Measurements from ENCODE around the gene NDOR1.
A peak's percentile ranks its signal among the peaks of the same experiment; 100 is the strongest.

Gene NDOR1

GRCh38 chr9:137230705-137231371, 25.3 kb downstream of the NDOR1 start, which contains the start of gene SLC34A3:
SLC34A3 (plus strand) TSS chr9:137230901; CDS start chr9:137231703, 802 bp downstream.
- Histone ChIP-seq H3K9me3 (ENCODE audit: control insufficient read depth, low read length) (no peaks in the 10 kb centered on the region), H3K9ac (ENCODE audit: low read length) (no peak within 1 kb of the TSS), H3K36me3 (ENCODE audit: control insufficient read depth, insufficient read depth, low read length) (no peaks in the 10 kb centered on the region), H3K27me3 (ENCODE audit: control insufficient read depth, insufficient read depth, low read length) (peaks cover 55% of the 10 kb centered on the region), H3K4me3 (ENCODE audit: low read length) (no peak within 1 kb of the TSS), H3K4me1 (ENCODE audit: control insufficient read depth, insufficient read depth, low read length) (peaks cover 35% of the 10 kb centered on the region)

DNA sequence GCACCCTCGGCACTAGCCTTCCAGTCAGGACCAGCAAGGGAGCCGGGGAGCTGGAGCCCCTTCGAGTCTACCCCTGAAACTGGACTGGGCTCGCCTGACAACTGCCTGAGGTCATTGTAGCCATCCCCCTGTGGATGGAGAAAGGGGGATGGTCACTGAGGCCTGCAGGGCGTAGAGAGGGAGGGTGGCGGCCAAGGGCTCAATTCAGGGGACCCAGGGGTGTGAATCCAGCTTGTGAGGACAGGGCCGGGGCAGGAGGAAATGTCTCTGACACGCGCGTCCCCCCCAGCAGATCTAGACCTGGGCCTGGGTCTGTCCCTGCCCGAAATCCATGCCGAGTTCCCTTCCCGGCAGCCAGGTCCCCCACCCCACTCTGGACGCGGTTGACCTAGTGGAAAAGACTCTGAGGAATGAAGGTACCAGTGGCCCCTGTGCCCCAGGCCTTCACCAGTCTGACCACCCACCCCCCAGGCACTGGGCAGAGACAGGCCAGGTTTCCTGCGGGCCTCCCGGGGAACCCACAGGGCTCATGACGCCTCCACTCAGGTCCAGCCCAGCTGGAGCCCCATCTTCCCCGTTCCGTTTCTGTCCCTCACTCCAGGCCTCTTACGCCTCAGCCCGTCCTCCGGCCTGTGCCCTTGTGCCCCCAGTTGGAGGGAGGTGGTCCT, 26.0 kb downstream of the NDOR1 start:
- H3K4me1 ChIP-seq (ENCODE audit: control insufficient read depth, insufficient read depth, low read length), result peaks cover 34% of the 10 kb centered on the region
- no peak overlapping the region for H3K9ac ChIP-seq (ENCODE audit: low read length)
- H3K36me3 ChIP-seq (ENCODE audit: control insufficient read depth, insufficient read depth, low read length), result no peaks in the 10 kb centered on the region
- H3K4me3 ChIP-seq (ENCODE audit: low read length), result no peak overlapping the region
- peaks cover 59% of the 10 kb centered on the region for H3K27me3 ChIP-seq (ENCODE audit: control insufficient read depth, insufficient read depth, low read length)
- no peaks in the 10 kb centered on the region for H3K9me3 ChIP-seq (ENCODE audit: control insufficient read depth, low read length)

GRCh38 chr9:137232101-137232500, 26.6 kb downstream of the NDOR1 start:
- H3K27me3 ChIP-seq (ENCODE audit: control insufficient read depth, insufficient read depth, low read length), result peaks cover 59% of the 10 kb centered on the region
- peaks cover 34% of the 10 kb centered on the region for H3K4me1 ChIP-seq (ENCODE audit: control insufficient read depth, insufficient read depth, low read length)
- H3K4me3 ChIP-seq (ENCODE audit: low read length), result no peak overlapping the region
- no peak overlapping the region for H3K9ac ChIP-seq (ENCODE audit: low read length)
- H3K36me3 ChIP-seq (ENCODE audit: control insufficient read depth, insufficient read depth, low read length), result no peaks in the 10 kb centered on the region
- no peaks in the 10 kb centered on the region for H3K9me3 ChIP-seq (ENCODE audit: control insufficient read depth, low read length)

GRCh38 chr9:137232510-137232909, 27.0 kb downstream of the NDOR1 start:
- no peak overlapping the region for H3K4me3 ChIP-seq (ENCODE audit: low read length)
- no peaks in the 10 kb centered on the region for H3K36me3 ChIP-seq (ENCODE audit: control insufficient read depth, insufficient read depth, low read length)
- no peak overlapping the region for H3K9ac ChIP-seq (ENCODE audit: low read length)
- peaks cover 34% of the 10 kb centered on the region for H3K4me1 ChIP-seq (ENCODE audit: control insufficient read depth, insufficient read depth, low read length)
- no peaks in the 10 kb centered on the region for H3K9me3 ChIP-seq (ENCODE audit: control insufficient read depth, low read length)
- H3K27me3 ChIP-seq (ENCODE audit: control insufficient read depth, insufficient read depth, low read length), result peaks cover 59% of the 10 kb centered on the region

DNA sequence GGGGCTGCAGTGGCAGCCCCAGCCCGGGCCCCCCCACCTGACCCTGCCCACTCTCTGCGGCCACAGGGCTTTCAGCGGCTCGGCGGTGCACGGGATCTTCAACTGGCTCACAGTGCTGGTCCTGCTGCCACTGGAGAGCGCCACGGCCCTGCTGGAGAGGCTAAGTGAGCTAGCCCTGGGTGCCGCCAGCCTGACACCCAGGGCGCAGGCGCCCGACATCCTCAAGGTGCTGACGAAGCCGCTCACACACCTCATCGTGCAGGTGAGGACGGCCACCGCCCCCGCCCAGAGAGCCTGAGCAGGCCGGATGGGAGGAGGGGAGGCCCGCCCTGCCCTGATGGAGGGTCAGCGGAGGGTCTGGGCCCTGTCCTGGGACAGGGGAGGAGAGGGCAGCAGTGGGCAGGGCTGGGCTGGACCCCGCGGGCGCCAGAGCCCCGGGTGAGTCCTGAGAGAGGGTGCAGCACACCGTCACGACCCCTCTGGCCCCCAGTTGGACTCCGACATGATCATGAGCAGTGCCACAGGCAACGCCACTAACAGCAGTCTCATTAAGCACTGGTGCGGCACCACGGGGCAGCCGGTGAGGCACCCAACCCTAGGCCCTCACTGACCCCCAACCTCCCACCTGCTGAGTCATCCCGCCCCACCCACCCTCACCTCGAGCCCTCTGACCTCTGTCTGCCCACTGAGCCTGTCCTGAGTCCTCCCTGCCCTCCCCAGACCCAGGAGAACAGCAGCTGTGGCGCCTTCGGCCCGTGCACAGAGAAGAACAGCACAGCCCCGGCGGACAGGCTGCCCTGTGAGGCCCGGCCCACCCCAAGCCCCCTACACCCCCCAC, 27.9 kb downstream of the NDOR1 start:
- H3K36me3 ChIP-seq (ENCODE audit: control insufficient read depth, insufficient read depth, low read length), result no peaks in the 10 kb centered on the region
- no peak overlapping the region for H3K9ac ChIP-seq (ENCODE audit: low read length)
- no peak overlapping the region for H3K4me3 ChIP-seq (ENCODE audit: low read length)
- no peaks in the 10 kb centered on the region for H3K9me3 ChIP-seq (ENCODE audit: control insufficient read depth, low read length)
- peaks cover 37% of the 10 kb centered on the region for H3K4me1 ChIP-seq (ENCODE audit: control insufficient read depth, insufficient read depth, low read length)
- peaks cover 59% of the 10 kb centered on the region for H3K27me3 ChIP-seq (ENCODE audit: control insufficient read depth, insufficient read depth, low read length)

- peaks cover 53% of the 10 kb centered on the region for H3K27me3 ChIP-seq (ENCODE audit: control insufficient read depth, insufficient read depth, low read length)
- peaks cover 36% of the 10 kb centered on the region for H3K4me1 ChIP-seq (ENCODE audit: control insufficient read depth, insufficient read depth, low read length)
Measured at GRCh38 chr9:137234055-137234697, 28.7 kb downstream of the NDOR1 start.

GRCh38 chr9:137234758-137235423, 29.4 kb downstream of the NDOR1 start:
- Histone ChIP-seq H3K9ac (ENCODE audit: low read length) (no peak overlapping the region), H3K36me3 (ENCODE audit: control insufficient read depth, insufficient read depth, low read length) (no peaks in the 10 kb centered on the region), H3K9me3 (ENCODE audit: control insufficient read depth, low read length) (no peaks in the 10 kb centered on the region), H3K4me1 (ENCODE audit: control insufficient read depth, insufficient read depth, low read length) (peaks cover 36% of the 10 kb centered on the region), H3K27me3 (ENCODE audit: control insufficient read depth, insufficient read depth, low read length) (peaks cover 49% of the 10 kb centered on the region), H3K4me3 (ENCODE audit: low read length) (no peak overlapping the region)

More at GRCh38 chr9:137234055-137234697, 28.7 kb downstream of the NDOR1 start:
- H3K9me3 ChIP-seq (ENCODE audit: control insufficient read depth, low read length), result no peaks in the 10 kb centered on the region
- no peaks in the 10 kb centered on the region for H3K36me3 ChIP-seq (ENCODE audit: control insufficient read depth, insufficient read depth, low read length)
- no peak overlapping the region for H3K4me3 ChIP-seq (ENCODE audit: low read length)
- no peak overlapping the region for H3K9ac ChIP-seq (ENCODE audit: low read length)

- Histone ChIP-seq H3K27me3 (ENCODE audit: control insufficient read depth, insufficient read depth, low read length) (peaks cover 46% of the 10 kb centered on the region), H3K36me3 (ENCODE audit: control insufficient read depth, insufficient read depth, low read length) (no peaks in the 10 kb centered on the region), H3K9me3 (ENCODE audit: control insufficient read depth, low read length) (no peaks in the 10 kb centered on the region), H3K9ac (ENCODE audit: low read length) (no peak overlapping the region), H3K4me1 (ENCODE audit: control insufficient read depth, insufficient read depth, low read length) (peaks cover 36% of the 10 kb centered on the region), H3K4me3 (ENCODE audit: low read length) (no peak overlapping the region)
Measured at GRCh38 chr9:137235424-137236237, 30.1 kb downstream of the NDOR1 start.

DNA sequence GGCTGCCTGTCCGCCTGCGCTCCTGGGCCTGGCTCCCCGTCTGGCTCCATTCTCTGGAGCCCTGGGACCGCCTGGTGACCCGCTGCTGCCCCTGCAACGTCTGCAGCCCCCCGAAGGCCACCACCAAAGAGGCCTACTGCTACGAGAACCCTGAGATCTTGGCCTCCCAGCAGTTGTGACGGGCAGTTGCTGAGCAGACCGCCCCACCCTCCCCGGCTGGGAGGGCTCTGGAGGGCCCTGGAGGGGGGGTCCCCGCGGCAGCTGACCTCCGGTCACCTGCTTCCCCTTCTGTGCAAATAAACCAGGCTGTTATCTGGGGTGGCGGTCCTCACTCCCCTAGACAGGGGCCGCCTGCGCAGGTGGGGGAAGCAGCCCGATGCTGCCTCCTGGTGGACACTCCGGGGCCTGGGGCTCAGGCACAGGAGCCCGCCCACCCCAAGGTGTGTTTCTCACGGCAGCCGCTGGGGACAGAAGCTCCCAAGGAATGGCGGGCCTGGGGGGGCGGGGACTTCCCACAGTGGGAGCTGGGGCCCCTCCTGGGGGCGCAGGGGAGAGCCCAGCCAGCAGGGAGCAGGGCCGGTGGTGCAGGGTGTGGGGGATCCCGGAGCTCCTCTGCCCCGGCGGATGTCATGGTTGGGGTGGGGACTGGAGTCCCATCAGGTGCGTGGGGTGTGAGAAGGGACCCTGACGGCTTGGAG, 30.9 kb downstream of the NDOR1 start:
- peaks cover 36% of the 10 kb centered on the region for H3K4me1 ChIP-seq (ENCODE audit: control insufficient read depth, insufficient read depth, low read length)
- peaks cover 43% of the 10 kb centered on the region for H3K27me3 ChIP-seq (ENCODE audit: control insufficient read depth, insufficient read depth, low read length)
- H3K4me3 ChIP-seq (ENCODE audit: low read length), result no peak overlapping the region
- H3K9ac ChIP-seq (ENCODE audit: low read length), result peak overlapping the region; percentile 48
- H3K36me3 ChIP-seq (ENCODE audit: control insufficient read depth, insufficient read depth, low read length), result no peaks in the 10 kb centered on the region
- no peaks in the 10 kb centered on the region for H3K9me3 ChIP-seq (ENCODE audit: control insufficient read depth, low read length)

- H3K4me1 ChIP-seq (ENCODE audit: control insufficient read depth, insufficient read depth, low read length), result peaks cover 40% of the 10 kb centered on the region
- no peaks in the 10 kb centered on the region for H3K9me3 ChIP-seq (ENCODE audit: control insufficient read depth, low read length)
- H3K4me3 ChIP-seq (ENCODE audit: low read length), result no peak overlapping the region
- H3K9ac ChIP-seq (ENCODE audit: low read length), result peak overlapping the region; percentile 48
- H3K27me3 ChIP-seq (ENCODE audit: control insufficient read depth, insufficient read depth, low read length), result peaks cover 37% of the 10 kb centered on the region
- H3K36me3 ChIP-seq (ENCODE audit: control insufficient read depth, insufficient read depth, low read length), result peaks cover under 1% of the 10 kb centered on the region
Measured at GRCh38 chr9:137236936-137237421, 31.5 kb downstream of the NDOR1 start.
